ENCODE data around the gene RABAC1. TPM values are rescaled to one million over a fixed set of nuclear protein-coding genes. Genes with fewer than 3 reads are reported as not detected.

Gene RABAC1
- total RNA-seq, 1 experiment from 2014 or later, result 64.4 TPM

DNA sequence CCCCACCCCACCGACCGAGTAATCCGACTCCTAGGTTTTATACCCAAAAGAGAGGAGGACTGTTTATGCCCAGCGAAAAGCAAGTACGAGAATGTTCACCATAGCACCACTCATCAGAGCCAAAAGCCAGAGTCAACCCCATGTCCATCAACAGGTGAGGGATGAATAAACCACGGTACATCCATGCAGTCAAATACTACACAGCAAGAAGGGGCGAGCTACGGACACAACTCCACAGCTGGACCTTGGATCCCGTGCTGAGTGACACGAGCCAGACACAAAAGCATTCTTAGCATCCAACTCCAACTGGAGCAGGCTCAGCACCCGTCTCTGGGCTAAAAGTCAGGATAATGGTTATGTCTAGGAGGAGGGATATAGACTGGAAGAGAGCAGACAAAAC lies 12.2 kb upstream of the RABAC1 start:
- H3K9me3 Mint-ChIP-seq (ENCODE audit: unreplicated experiment), result no peaks in the 10 kb centered on the region
- POLR2A ChIA-PET, result no interaction called here

GRCh38 chr19:41969772-41970458 lies 10.8 kb upstream of the RABAC1 start:
- DNase-seq, result no peak
- TF ChIP-seq, protein P1, sequence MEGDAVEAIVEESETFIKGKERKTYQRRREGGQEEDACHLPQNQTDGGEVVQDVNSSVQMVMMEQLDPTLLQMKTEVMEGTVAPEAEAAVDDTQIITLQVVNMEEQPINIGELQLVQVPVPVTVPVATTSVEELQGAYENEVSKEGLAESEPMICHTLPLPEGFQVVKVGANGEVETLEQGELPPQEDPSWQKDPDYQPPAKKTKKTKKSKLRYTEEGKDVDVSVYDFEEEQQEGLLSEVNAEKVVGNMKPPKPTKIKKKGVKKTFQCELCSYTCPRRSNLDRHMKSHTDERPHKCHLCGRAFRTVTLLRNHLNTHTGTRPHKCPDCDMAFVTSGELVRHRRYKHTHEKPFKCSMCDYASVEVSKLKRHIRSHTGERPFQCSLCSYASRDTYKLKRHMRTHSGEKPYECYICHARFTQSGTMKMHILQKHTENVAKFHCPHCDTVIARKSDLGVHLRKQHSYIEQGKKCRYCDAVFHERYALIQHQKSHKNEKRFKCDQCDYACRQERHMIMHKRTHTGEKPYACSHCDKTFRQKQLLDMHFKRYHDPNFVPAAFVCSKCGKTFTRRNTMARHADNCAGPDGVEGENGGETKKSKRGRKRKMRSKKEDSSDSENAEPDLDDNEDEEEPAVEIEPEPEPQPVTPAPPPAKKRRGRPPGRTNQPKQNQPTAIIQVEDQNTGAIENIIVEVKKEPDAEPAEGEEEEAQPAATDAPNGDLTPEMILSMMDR (IDR thresholded peaks at IDR 0.05; ENCODE audit: insufficient read depth in 1 of 2, low read depth in 1 of 2, low read length in 1 of 2, severe bottlenecking in 1 of 2, unreplicated experiment in 1 of 2), result no peak
- H3K4me3 Mint-ChIP-seq (ENCODE audit: unreplicated experiment), result no peak overlapping the region
- H3K27ac Mint-ChIP-seq (ENCODE audit: unreplicated experiment), result no peak overlapping the region
- POLR2A ChIA-PET, result no interaction called here
- no peaks in the 10 kb centered on the region for H3K4me1 Mint-ChIP-seq (ENCODE audit: low read depth, unreplicated experiment)
- CTCF ChIA-PET, result no interaction called here
- H3K9me3 Mint-ChIP-seq (ENCODE audit: unreplicated experiment), result no peaks in the 10 kb centered on the region
- intact Hi-C loops (cut with micrococcal nuclease; ENCODE audit: unreplicated experiment), result no loop called here
- Histone ChIP-seq H3K4me3 (ENCODE audit: low read depth, low read length) (no peak overlapping the region), H3K36me3 (ENCODE audit: control insufficient read depth, insufficient read depth, low read length) (no peaks in the 10 kb centered on the region), H3K4me1 (no peaks in the 10 kb centered on the region), H3K9me3 (no peaks in the 10 kb centered on the region), H3K27me3 (replicated peaks; ENCODE audit: control insufficient read depth, insufficient read depth, low read length) (no peaks in the 10 kb centered on the region)
- peaks cover 23% of the 10 kb centered on the region for H3K27me3 Mint-ChIP-seq (ENCODE audit: insufficient read depth, unreplicated experiment)
- no TSS peak for BruUV-seq (replicated peaks)
- H3K36me3 Mint-ChIP-seq (ENCODE audit: insufficient read depth, unreplicated experiment), result no peaks in the 10 kb centered on the region

More for the DNA sequence above, 12.2 kb upstream of the RABAC1 start:
- Histone ChIP-seq H3K4me3 (ENCODE audit: low read depth, low read length) (no peak overlapping the region), H3K27me3 (replicated peaks; ENCODE audit: control insufficient read depth, insufficient read depth, low read length) (no peaks in the 10 kb centered on the region), H3K36me3 (ENCODE audit: control insufficient read depth, insufficient read depth, low read length) (no peaks in the 10 kb centered on the region), H3K9me3 (no peaks in the 10 kb centered on the region), H3K4me1 (no peaks in the 10 kb centered on the region)
- H3K4me1 Mint-ChIP-seq (ENCODE audit: low read depth, unreplicated experiment), result no peaks in the 10 kb centered on the region
- CTCF ChIA-PET, result no interaction called here
- H3K36me3 Mint-ChIP-seq (ENCODE audit: insufficient read depth, unreplicated experiment), result no peaks in the 10 kb centered on the region
- H3K27ac Mint-ChIP-seq (ENCODE audit: unreplicated experiment), result no peak overlapping the region
- no peak overlapping the region for H3K4me3 Mint-ChIP-seq (ENCODE audit: unreplicated experiment)
- no TSS peak for BruUV-seq (replicated peaks)
- TF ChIP-seq, protein P1 (IDR thresholded peaks at IDR 0.05; ENCODE audit: insufficient read depth in 1 of 2, low read depth in 1 of 2, low read length in 1 of 2, severe bottlenecking in 1 of 2, unreplicated experiment in 1 of 2), result no peak
- H3K27me3 Mint-ChIP-seq (ENCODE audit: insufficient read depth, unreplicated experiment), result peaks cover 20% of the 10 kb centered on the region
- no peak for DNase-seq
- intact Hi-C loops (cut with micrococcal nuclease; ENCODE audit: unreplicated experiment), result no loop called here

GRCh38 chr19:41968751-41969595 lies 9.9 kb upstream of the RABAC1 start:
- peaks cover 23% of the 10 kb centered on the region for H3K27me3 Mint-ChIP-seq (ENCODE audit: insufficient read depth, unreplicated experiment)
- Histone ChIP-seq H3K36me3 (ENCODE audit: control insufficient read depth, insufficient read depth, low read length) (no peaks in the 10 kb centered on the region), H3K4me3 (ENCODE audit: low read depth, low read length) (no peak overlapping the region), H3K9me3 (no peaks in the 10 kb centered on the region), H3K4me1 (no peaks in the 10 kb centered on the region), H3K27me3 (replicated peaks; ENCODE audit: control insufficient read depth, insufficient read depth, low read length) (no peaks in the 10 kb centered on the region)
- POLR2A ChIA-PET, result no interaction called here
- no TSS peak for BruUV-seq (replicated peaks)
- H3K36me3 Mint-ChIP-seq (ENCODE audit: insufficient read depth, unreplicated experiment), result no peaks in the 10 kb centered on the region
- CTCF ChIA-PET, result no interaction called here
- intact Hi-C loops (cut with micrococcal nuclease; ENCODE audit: unreplicated experiment), result no loop called here
- no peak overlapping the region for H3K4me3 Mint-ChIP-seq (ENCODE audit: unreplicated experiment)
- DNase-seq, result no peak
- no peak overlapping the region for H3K27ac Mint-ChIP-seq (ENCODE audit: unreplicated experiment)
- TF ChIP-seq, protein P1 (IDR thresholded peaks at IDR 0.05; ENCODE audit: insufficient read depth in 1 of 2, low read depth in 1 of 2, low read length in 1 of 2, severe bottlenecking in 1 of 2, unreplicated experiment in 1 of 2), result no peak
- no peaks in the 10 kb centered on the region for H3K4me1 Mint-ChIP-seq (ENCODE audit: low read depth, unreplicated experiment)
- H3K9me3 Mint-ChIP-seq (ENCODE audit: unreplicated experiment), result no peaks in the 10 kb centered on the region

All from Caco-2 (cell line).